GM04503 (cell line): Measurements from ENCODE around the gene MYMX.
A peak's percentile ranks its signal among the peaks of the same experiment; 100 is the strongest.
"Not testable (repeated sequence)": the region's sequence is repeated elsewhere in the genome, so short reads cannot be mapped to it uniquely, and the experiment has no call there.

Source experiments
- DNase-seq: peaks from one replicate; pipeline ENCODE4 v3.0.0-alpha.2; 2012; ENCODE audit warnings: low read depth

Gene MYMX

GRCh38 chr6:44219815-44220784 is 3.4 kb downstream of the MYMX start:
- DNase-seq: no peak

- DNase-seq: no peak
Measured at GRCh38 chr6:44220913-44221290, 4.2 kb downstream of the MYMX start.

GRCh38 chr6:44221291-44221960 is 4.7 kb downstream of the MYMX start:
- peak; percentile 23 for DNase-seq

- no peak for DNase-seq
Measured at GRCh38 chr6:44221961-44222335, 5.2 kb downstream of the MYMX start.

GRCh38 chr6:44222486-44223318 is 6.0 kb downstream of the MYMX start:
- no peak for DNase-seq

- no peak for DNase-seq
Measured at GRCh38 chr6:44223319-44224028, 6.7 kb downstream of the MYMX start, which contains the start of gene SLC29A1. SLC29A1 (plus strand) TSS chr6:44223595; CDS start chr6:44227314, 3,719 bp downstream.

- DNase-seq: no peak
Measured at GRCh38 chr6:44224029-44224964, 7.6 kb downstream of the MYMX start.

- no peak for DNase-seq
Measured at GRCh38 chr6:44224965-44225305, 8.2 kb downstream of the MYMX start.

GRCh38 chr6:44225579-44226325 is 9.0 kb downstream of the MYMX start:
- DNase-seq: no peak

- DNase-seq: no peak
Measured at GRCh38 chr6:44226368-44227147, 9.8 kb downstream of the MYMX start.

- DNase-seq: no peak
Measured at GRCh38 chr6:44227148-44227793, 10.5 kb downstream of the MYMX start.

GRCh38 chr6:44228031-44228430 is 11.3 kb downstream of the MYMX start:
- no peak for DNase-seq

- no peak for DNase-seq
Measured at GRCh38 chr6:44228433-44228832, 11.7 kb downstream of the MYMX start.

GRCh38 chr6:44228836-44229235 is 12.1 kb downstream of the MYMX start:
- no peak for DNase-seq

GRCh38 chr6:44229376-44230033 is 12.8 kb downstream of the MYMX start:
- DNase-seq: no peak

GRCh38 chr6:44230034-44230675 is 13.4 kb downstream of the MYMX start:
- DNase-seq: no peak

- DNase-seq: not testable (repeated sequence)
Measured at GRCh38 chr6:44231426-44231825, 14.7 kb downstream of the MYMX start.
